Germinal center (tissue), 1 donor: Measurements from ENCODE around the gene CDK14.

ENCODE experiments used
- DNase-seq: peaks from one replicate; pipeline ENCODE4 v3.0.0; 2012; ENCODE audit warnings: mixed read lengths, low spot score

Gene CDK14

GRCh38 chr7:91005841-91006240 is 409.7 kb downstream of the CDK14 start:
- no peak for DNase-seq

- no peak for DNase-seq
These were observed 411.2 kb downstream of the CDK14 start for GRCh38 chr7:91007371-91007770.

DNA sequence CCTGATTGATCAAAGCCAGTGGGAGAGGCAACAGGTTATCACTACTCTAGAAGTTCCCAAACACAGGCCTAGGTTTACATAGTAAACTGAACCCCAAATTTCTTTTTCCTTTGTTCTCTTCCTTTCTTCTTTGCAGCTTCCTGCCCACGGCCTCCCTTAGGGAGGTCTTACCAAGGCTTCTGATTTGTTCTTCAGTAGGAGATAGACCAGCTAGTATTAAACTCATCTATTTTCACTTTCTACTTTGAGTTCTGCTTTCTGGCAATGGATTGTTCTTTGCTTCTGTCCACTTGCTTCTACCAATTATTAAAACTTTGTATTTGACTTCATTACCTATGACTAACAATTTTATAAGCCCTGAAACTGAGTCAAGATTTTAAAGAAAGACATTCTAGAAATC is 417.0 kb downstream of the CDK14 start:
- DNase-seq: no peak

GRCh38 chr7:91019686-91020385 is 423.7 kb downstream of the CDK14 start:
- no peak for DNase-seq

DNA sequence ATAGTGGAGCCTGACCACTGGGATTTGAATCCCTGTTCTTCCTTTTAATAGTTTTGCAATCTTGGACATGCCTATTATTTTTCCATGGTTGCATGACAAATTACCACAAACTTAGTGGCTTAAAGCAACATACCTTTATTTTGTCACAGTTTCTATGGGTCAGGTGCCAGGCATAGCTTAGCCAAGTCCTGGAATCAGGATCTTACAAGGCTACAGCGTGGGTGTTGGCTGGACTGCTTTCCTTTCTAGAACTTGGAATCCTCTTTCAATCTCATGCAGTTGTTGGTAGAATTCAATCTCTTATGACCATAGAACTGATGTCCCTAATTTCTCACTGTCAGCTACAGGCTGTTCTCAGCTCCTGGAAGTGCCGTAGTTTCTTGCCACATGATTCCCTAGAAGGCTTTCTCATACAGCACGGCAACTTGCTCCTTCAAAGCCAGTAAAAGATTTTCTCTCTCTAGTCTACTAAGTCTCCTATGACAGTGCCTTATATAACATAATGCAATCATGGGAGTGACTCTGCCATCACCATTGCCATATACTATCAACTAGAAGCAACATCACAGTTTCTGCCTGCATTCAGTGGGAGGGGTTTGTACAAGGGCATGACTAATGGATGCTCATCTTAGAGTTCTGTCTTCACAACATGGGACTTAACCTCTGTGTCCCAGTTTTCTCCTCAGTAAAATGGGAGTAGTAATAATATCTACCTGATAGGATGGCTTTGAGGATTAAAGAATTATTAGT is 424.7 kb downstream of the CDK14 start:
- no peak for DNase-seq

DNA sequence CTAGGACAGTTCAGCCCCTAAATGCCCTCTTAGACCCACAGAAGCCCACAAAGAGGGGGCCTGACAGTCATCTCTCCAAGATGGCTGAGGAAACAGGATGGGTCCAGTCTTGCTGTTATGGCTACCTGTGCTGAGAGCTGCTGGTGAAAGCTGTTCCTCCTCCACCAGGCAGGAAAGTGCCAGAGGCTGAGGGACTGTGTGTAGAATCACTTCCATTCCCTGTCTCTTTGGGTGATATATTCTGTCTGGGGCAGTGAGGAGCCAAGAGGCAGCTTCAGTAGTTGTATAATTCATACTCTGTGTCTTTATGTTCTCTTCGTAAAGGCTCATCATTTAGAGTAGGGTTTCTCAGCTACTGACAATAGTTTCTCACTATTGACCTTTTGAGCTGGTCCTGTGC is 425.8 kb downstream of the CDK14 start:
- no peak for DNase-seq

DNA sequence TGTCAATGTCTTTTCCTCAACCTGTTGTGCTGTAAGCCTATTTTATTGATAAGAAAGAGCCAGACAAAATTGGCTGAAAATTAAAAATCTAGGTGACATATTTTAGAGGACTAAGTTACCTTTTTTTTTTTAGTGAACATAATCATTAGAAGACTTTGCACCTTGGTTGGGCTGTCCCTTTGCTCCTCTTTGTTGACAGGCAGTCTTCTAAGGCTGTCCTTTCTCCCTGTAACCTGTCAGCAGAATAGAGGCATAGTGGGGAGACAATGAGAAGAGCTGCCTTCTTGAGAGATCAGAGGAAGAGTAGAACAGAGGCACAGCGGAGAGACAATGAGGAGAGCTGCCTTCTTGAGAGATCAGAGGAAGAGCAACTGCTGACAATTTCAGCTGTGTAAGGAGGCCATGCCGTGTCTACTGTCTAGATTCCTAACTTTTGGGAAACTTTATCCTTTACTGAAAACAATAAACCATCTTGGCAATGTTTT is 429.8 kb downstream of the CDK14 start:
- no peak for DNase-seq

DNA sequence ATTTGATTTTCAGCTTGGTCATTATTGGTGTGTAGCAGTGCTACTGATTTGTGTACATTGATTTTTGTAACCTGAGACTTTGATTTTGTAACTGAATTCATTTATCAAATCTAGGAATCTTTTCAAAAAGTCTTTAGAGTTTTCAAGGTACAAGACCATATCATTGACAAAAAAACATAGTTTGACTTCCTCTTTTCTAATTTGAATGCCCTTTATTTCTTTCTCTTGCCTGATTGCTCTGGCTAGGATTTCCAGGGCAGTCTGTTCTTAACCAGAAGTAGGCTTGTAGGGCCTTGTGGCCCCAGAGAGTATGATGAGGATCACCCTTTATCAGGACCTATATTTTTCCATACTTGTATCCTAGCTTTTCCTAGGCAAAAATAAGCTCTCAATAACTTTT is 433.6 kb downstream of the CDK14 start:
- no peak for DNase-seq

GRCh38 chr7:91030680-91031380 is 434.7 kb downstream of the CDK14 start:
- DNase-seq: no peak

GRCh38 chr7:91031757-91032156 is 435.6 kb downstream of the CDK14 start:
- DNase-seq: no peak

DNA sequence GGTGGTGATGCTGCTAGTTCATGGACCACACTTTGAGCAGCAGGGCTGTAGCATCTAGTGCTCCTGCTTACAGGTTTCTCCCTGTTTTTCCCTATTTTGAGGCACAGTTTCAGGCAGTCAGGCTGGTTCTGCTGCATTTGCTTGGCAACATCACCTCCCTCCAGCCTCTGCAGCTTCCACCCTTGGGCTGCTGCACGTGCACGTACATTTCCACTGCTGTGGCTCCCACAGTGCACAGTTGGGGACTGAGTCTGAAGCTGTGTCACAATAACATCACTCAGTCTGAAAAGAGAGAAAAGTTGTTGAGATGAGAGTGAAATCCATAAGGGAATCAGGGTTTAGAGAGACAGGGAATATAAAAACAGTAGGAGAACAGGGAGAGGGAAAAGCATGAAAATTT is 437.5 kb downstream of the CDK14 start:
- no peak for DNase-seq

DNA sequence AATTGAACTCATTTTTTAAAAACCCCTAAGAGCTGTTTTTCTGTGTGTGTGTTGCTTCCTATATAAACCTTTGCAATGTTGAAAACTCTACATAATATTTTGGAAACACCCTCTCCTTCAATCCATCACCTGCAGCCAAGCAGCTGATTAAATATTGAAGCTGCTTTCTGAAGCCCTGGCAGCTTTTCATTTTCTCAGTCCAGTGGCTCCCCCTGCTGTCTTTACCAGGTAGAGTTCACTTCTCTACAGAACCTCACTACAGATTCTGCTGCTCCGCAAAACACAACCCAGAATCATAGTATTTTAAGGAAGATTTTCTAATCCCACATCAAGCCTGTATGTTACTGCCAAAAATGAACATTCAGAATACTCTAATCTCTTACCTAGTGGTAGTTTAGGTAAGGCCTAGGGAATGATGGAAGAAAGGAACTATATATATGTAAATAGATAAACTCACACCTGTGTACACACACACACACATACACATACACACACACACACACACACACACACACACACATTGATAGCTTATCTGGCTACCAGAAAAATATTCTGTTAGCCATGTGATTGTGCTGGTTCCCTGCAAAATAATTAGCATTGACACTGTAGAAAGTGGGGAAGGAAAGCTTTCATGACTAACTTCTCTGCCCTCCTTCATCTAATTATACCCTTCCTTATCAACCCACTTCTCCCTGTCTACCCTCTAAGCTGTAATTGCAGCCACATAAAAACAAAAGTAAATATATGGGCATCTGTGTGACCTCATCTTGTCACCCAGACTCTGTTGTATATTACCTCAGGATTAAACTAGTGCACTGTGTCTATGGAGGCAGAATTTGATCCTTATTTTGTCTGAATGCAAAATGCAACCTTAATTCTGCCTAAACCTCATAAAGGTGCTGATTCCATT is 438.6 kb downstream of the CDK14 start:
- DNase-seq: peak; percentile 24

- no peak for DNase-seq
These were observed 442.9 kb downstream of the CDK14 start for GRCh38 chr7:91039033-91039432.

DNA sequence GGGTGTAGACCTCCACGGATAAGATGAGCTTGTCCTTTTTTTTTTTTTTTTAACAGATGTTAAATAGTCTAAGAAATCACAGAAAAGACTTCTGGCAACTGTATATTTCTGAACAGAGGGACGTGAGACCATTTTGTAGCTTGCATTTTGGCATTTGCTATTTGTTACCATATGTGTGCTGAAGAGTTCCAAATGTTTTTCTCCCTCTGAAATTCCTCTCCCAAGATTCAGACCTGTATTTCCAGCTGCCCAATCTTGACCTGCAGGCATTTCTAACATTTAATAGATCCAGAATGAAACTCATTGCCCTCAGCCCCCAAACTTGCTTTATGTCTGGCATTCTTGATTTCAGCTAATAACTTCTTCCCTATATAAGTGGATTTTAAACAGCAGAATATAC is 445.0 kb downstream of the CDK14 start:
- no peak for DNase-seq

GRCh38 chr7:91041901-91042484 is 445.9 kb downstream of the CDK14 start:
- DNase-seq: no peak

DNA sequence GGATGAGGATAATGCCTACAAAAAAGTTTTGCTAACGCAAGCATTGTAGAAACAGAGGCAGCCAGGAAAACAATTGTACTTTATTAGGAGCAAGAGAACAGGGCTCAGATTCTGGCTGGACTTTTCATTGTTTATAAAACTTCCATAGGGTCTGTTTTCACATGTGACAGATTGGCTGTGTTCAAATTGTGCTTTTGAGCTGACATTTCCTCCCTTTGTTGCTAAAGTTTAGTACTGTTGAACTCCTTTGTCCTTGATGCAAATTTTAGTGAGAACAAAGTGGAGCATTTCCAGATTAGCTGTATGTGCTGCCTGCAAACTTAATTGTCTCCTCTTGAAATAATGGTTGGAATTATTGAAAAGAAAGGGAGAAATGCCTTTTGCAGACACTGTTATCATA is 447.1 kb downstream of the CDK14 start:
- no peak for DNase-seq

DNA sequence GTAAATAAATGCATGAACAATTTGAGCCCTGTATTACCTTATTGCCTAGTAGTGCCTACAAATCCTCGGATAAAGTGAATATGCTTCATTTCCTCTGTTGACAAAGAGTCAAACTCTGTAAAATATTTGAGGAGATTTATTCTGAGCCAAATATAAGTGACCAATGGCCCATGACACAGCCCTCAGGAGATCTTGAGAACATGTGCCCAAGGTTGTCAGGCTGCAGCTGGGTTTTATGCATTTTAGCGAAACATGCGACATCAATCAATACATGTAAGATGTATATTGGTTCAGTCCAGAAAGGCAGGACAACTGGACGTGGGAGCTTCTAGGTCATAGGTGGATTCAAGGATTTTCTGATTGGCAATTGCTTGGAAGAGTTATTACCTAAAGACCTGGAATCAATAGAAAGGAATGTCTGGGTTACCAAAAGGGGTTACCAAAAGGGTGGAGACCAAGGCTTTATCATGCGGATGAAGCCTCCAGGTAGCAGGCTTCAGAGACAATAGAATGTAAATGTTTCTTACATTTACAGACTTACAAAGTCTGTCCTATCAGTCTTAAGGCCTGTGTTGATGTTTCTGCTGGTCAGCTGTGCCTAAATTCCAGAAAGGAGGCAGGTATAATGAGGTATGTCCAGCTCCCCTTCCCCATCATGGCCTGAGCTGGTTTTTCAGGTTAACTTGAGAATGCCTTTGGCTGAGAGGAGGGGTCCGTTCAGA is 448.0 kb downstream of the CDK14 start:
- DNase-seq: no peak

GRCh38 chr7:91045606-91046005 is 449.5 kb downstream of the CDK14 start:
- no peak for DNase-seq

- DNase-seq: no peak
These were observed 450.4 kb downstream of the CDK14 start for GRCh38 chr7:91046322-91047089.

DNA sequence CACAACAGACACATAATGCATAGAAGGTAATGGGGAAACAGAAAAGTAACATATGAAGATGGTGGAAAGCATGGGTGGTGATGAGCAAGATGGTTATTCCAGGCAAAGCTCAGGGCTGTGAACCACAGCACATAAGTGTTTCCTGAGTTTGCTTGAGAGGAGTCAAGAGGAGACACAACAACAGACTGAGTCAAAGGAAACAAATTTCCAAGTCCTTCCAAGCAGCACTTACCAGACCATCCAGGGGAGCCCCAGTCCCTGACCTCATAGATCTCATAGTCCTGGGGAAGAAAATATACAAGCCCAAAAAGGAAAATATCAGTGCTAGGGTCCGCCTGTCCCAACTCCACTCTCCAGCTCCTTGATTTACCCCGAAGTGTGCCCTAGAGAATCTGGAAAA is 451.5 kb downstream of the CDK14 start:
- DNase-seq: no peak
